ENCODE data around the gene FBXL7. TPM values are rescaled to one million over a fixed set of nuclear protein-coding genes. Genes with fewer than 3 reads are reported as not detected.

FBXL7 gene
- total RNA-seq, 1 experiment from 2014 or later, result not detected

- Mint-ChIP-seq H3K4me1 (ENCODE audit: insufficient read depth, unreplicated experiment) (no peaks in the 10 kb centered on the region), H3K9me3 (ENCODE audit: unreplicated experiment) (no peaks in the 10 kb centered on the region), H3K36me3 (ENCODE audit: insufficient read depth, unreplicated experiment) (no peaks in the 10 kb centered on the region), H3K4me3 (ENCODE audit: unreplicated experiment) (no peak overlapping the region), H3K27ac (ENCODE audit: low read depth, unreplicated experiment) (no peak overlapping the region), H3K27me3 (ENCODE audit: insufficient read depth, unreplicated experiment) (no peaks in the 10 kb centered on the region)
- TF ChIP-seq, protein P1, sequence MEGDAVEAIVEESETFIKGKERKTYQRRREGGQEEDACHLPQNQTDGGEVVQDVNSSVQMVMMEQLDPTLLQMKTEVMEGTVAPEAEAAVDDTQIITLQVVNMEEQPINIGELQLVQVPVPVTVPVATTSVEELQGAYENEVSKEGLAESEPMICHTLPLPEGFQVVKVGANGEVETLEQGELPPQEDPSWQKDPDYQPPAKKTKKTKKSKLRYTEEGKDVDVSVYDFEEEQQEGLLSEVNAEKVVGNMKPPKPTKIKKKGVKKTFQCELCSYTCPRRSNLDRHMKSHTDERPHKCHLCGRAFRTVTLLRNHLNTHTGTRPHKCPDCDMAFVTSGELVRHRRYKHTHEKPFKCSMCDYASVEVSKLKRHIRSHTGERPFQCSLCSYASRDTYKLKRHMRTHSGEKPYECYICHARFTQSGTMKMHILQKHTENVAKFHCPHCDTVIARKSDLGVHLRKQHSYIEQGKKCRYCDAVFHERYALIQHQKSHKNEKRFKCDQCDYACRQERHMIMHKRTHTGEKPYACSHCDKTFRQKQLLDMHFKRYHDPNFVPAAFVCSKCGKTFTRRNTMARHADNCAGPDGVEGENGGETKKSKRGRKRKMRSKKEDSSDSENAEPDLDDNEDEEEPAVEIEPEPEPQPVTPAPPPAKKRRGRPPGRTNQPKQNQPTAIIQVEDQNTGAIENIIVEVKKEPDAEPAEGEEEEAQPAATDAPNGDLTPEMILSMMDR (IDR thresholded peaks at IDR 0.05; ENCODE audit: unreplicated experiment), result no peak
- ChIA-PET CTCF (interaction anchor here (0.7 kb wide), 1 partner anchor 13 kb away, joined by 3 read pairs; no protein-coding TSS in a partner anchor), POLR2A (no interaction called here)
- intact Hi-C loops (cut with micrococcal nuclease), result no loop called here
- peak; percentile 1 for DNase-seq (ENCODE audit: unreplicated experiment)
- no TSS peak for BruUV-seq (replicated peaks)
Measured at GRCh38 chr5:15483351-15484097, 16.5 kb upstream of the FBXL7 start.

GRCh38 chr5:15487228-15487627, 12.8 kb upstream of the FBXL7 start:
- intact Hi-C loops (cut with micrococcal nuclease), result no loop called here
- Mint-ChIP-seq H3K36me3 (ENCODE audit: insufficient read depth, unreplicated experiment) (no peaks in the 10 kb centered on the region), H3K9me3 (ENCODE audit: unreplicated experiment) (no peaks in the 10 kb centered on the region), H3K27me3 (ENCODE audit: insufficient read depth, unreplicated experiment) (peaks cover 21% of the 10 kb centered on the region), H3K4me3 (ENCODE audit: unreplicated experiment) (no peak overlapping the region), H3K4me1 (ENCODE audit: insufficient read depth, unreplicated experiment) (no peaks in the 10 kb centered on the region), H3K27ac (ENCODE audit: low read depth, unreplicated experiment) (no peak overlapping the region)
- no TSS peak for BruUV-seq (replicated peaks)
- TF ChIP-seq, protein P1 (IDR thresholded peaks at IDR 0.05; ENCODE audit: unreplicated experiment), result no peak
- ChIA-PET POLR2A (no interaction called here), CTCF (no interaction called here)
- DNase-seq (ENCODE audit: unreplicated experiment), result no peak

DNA sequence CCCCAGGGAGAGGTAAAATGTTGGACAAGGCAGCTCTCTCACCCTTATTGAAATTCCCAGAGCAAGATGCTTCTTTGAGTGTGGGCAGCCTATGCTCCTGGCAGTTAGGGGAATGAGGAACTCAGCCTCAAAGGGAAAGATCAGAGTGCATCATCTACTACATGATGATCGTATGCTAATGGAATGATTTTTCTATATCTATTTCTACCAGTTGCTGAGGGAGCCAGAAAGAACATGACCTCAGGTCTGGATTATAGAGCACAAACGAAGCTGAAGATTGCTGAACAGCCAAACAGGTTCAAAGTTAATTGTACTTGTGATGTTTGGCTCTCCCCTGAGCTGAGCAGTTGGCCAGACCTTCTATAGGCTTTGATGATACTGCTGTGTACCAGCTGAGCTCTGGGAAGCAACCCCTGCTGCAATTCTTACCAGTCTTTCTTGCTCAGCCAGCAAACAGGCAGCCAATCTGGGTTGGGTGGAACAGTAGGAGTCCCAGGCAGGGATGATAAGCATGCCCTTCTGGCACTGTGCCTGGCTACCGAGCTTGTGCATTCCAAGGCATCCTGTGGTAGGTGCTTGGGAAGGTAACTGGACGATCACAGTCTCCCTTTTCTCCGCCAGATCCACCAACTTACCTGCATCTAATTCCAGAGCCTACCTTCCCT, 10.3 kb upstream of the FBXL7 start:
- peaks cover 21% of the 10 kb centered on the region for H3K27me3 Mint-ChIP-seq (ENCODE audit: insufficient read depth, unreplicated experiment)
- intact Hi-C loops (cut with micrococcal nuclease), result no loop called here
- CTCF ChIA-PET, result interaction anchor here (0.6 to 0.9 kb wide), 2 partner anchors 23 to 187 kb away, joined by 3 to 4 read pairs; no protein-coding TSS in a partner anchor

GRCh38 chr5:15492545-15492944, 7.4 kb upstream of the FBXL7 start:
- Mint-ChIP-seq H3K4me1 (ENCODE audit: insufficient read depth, unreplicated experiment) (no peaks in the 10 kb centered on the region), H3K36me3 (ENCODE audit: insufficient read depth, unreplicated experiment) (no peaks in the 10 kb centered on the region), H3K4me3 (ENCODE audit: unreplicated experiment) (no peak overlapping the region), H3K27ac (ENCODE audit: low read depth, unreplicated experiment) (no peak overlapping the region), H3K27me3 (ENCODE audit: insufficient read depth, unreplicated experiment) (peaks cover 36% of the 10 kb centered on the region), H3K9me3 (ENCODE audit: unreplicated experiment) (no peaks in the 10 kb centered on the region)
- ChIA-PET CTCF (interaction anchor here (0.6 kb wide), 1 partner anchor 1202 kb away, joined by 3 read pairs; no protein-coding TSS in a partner anchor), POLR2A (no interaction called here)
- BruUV-seq (replicated peaks), result no TSS peak
- intact Hi-C loops (cut with micrococcal nuclease), result no loop called here
- no peak for DNase-seq (ENCODE audit: unreplicated experiment)
- TF ChIP-seq, protein P1 (IDR thresholded peaks at IDR 0.05; ENCODE audit: unreplicated experiment), result no peak

More for the DNA sequence above, 10.3 kb upstream of the FBXL7 start:
- no peak for DNase-seq (ENCODE audit: unreplicated experiment)
- no peaks in the 10 kb centered on the region for H3K36me3 Mint-ChIP-seq (ENCODE audit: insufficient read depth, unreplicated experiment)
- TF ChIP-seq, protein P1 (IDR thresholded peaks at IDR 0.05; ENCODE audit: unreplicated experiment), result no peak
- no TSS peak for BruUV-seq (replicated peaks)
- no peak overlapping the region for H3K27ac Mint-ChIP-seq (ENCODE audit: low read depth, unreplicated experiment)
- no peaks in the 10 kb centered on the region for H3K9me3 Mint-ChIP-seq (ENCODE audit: unreplicated experiment)
- H3K4me3 Mint-ChIP-seq (ENCODE audit: unreplicated experiment), result no peak overlapping the region
- POLR2A ChIA-PET, result interaction anchor here (0.7 kb wide), 1 partner anchor 232 kb away, joined by 3 read pairs; no protein-coding TSS in a partner anchor
- H3K4me1 Mint-ChIP-seq (ENCODE audit: insufficient read depth, unreplicated experiment), result no peaks in the 10 kb centered on the region
